HG03342 (cell line): ENCODE measurements around the gene TRIM67.
"Not testable (repeated sequence)": the region's sequence is repeated elsewhere in the genome, so short reads cannot be mapped to it uniquely, and the experiment has no call there.

ENCODE experiments used
- ATAC-seq: cut with Tn5 transposase; IDR thresholded peaks from one replicate; pipeline ENCODE4 v1.9.1; 2021; ENCODE audit warnings: mild to moderate bottlenecking, moderate library complexity; ENCODE audit not compliant: unreplicated experiment

TRIM67 gene

DNA sequence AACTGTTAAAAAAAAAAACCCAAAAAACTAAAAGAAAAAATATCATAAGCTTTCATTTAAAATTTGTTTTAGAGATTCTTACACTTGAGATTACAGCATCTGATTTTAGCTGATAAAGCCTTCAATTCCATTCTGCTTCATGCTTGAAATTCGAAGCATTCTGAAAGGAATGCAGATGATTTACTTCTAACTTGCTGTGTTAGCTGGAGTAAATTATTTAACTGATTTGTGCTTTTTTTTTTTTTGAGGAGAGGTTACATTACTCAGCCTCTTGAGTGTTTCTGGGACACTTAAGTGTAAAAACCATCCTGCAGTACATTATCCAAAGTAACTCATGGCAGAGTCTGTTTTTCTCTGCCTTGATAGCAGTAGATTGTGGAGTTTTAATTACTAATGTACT is 4.5 kb upstream of the TRIM67 start:
- ATAC-seq = no peak

DNA sequence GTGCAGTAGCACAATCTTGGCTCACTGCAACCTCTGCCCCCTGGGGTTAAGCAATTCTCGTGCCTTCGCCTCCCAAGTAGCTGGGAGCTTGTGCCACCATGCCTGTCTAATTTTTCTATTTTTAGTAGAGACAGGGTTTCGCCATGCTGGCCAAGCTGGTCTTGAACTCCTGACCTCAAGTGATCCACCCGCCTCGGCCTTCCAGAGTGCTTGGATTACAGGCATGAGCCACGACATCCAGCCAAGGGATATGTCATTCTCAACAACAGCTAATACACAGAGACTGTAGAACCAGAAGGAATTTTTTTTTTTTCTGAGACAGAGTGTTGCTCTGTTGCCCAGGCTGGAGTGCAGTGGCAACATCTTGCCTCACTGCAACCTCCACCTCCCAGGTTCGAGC is 3.7 kb upstream of the TRIM67 start:
- not testable (repeated sequence) for ATAC-seq

DNA sequence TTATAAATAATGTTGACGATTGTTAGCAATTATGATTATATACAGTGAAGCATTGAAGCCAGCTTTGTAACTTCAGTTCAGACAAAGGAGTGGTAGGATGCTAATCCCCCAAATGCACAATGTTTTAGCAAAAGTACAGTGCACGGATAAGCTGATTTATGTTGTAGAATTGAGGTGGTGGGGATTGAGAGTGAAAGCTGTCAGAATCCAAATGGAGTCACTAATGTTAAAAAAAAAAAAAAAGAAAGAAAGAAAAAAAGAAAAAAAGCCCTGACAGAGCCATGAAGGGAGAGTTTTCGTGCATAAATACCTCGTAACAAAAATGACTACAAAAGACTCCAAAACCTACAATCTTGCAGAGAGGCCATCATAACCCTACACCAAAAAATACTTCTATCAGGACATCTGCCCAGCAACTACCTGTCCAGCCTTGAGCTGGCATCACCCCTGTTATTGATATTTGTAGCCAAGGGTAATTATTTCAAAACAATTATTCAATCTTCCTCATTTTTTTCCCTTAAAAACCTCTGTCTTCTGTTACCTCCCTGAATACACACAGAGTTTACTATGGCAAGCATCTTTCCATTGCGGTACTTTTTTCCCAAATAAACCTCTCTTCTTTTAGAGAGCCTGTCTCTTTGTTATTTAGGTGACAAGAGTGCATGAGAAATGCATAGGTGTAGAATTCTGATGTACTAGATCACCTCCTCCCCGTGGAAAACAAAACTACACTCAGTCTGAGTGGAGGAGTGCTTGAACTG is 2.5 kb upstream of the TRIM67 start:
- ATAC-seq = no peak

DNA sequence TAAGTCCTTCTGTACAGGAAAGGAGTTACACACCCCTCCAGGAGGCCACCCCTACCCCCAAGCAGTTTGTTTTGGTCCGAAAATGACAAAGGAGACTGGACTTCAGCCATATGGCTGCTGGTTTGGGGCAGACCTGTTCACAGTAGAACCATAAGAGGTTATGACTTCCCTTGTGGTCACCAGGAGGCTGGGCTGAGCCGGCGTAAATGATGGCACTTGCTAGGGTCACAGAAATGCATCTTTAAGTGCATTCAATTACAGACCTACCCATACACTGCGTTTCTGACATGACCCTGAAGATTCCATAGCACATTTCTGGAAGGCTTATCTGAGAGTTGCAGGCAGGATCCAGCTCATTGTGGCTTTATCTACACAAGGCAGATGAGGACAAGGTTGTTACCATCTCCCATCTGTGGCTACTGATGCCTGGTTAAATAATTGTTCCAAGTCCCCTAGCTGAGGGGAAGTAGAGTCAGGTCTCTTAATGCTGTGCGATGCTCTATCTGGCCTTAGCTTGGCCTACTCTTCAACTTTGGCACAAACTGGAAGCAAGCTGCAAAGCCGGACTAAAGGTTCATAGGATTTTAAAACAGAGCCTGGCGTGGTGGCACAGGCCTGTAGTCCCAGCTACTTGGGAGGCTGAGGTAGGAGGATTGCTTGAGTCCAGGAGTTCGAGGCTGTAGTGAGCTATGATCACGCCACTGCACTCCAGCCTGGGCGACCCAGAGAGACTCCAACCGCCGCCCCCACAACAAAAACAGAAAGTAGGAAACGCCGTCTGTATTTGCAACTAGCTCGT is 1.7 kb upstream of the TRIM67 start:
- ATAC-seq = no peak

DNA sequence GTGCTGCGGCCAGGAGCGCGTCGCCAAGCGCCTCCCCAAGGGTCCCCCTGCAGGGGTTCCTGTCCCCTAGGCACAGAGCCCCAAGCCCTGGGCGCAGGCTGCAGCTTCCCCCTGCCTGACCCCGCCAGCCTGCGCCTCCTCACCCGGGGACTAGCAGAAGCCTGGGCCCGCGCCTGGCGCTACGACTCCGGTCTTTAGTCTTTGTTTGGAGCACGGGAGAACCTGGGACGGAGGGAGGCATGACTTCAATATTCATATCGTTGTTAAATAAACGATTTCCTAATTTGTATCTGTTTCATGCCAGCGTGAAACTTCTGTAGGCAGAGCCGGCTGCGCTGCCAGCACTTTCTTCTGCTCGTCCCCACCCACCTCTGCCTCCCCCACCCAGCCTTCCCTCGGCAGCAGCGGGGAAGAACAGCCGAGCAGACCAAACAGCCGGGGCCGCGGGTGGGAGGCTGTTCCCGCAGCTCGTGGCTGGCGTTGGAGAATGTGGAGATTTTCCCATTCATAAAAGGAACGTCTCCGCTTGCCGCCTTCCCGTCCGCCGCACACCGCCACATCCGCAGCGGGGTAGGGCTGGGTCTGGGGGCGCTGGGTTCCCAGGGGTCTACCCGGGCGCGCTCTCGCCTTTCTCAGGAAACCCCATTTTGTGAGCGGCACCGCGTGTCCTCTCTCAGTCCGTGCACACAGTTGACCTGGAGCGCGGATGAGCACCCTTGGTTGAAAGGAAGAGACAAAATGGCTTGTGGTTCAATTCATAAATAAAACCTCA is 777 bp upstream of the TRIM67 start:
- ATAC-seq = no peak

DNA sequence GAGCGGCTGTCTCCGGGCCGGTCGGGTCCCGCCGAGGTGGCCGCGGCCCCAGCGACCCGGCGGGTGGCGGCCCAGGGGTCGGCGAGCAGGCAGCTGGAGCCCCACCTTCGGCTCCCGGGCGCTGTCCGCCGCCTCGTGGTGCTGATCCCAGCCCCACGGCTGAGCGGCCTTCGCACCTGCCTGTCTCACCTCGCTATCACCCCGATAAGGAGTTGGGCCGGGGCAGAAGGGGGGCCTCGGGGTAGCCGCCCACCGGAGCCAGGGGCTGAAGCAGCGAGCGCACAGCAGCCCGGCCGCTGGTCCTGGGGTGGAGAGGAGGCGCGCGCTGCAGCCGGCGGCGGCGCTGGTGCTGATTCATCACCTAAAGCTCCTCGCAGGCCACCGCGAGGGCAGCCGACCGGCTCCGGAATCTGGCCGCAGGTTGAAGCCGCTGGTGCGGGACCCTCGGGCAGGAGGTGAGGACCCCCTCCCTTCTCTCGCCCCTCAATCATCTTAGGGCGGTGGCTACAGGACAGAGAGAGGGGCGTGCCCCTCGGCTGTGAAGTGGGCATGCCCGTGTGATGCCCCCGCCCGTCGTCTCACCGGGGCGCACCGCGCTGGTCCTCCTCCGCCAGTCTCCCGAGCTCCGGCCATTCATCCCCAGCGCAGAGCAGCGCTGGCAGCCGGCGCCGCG is 575 bp downstream of the TRIM67 start:
- ATAC-seq = no peak

DNA sequence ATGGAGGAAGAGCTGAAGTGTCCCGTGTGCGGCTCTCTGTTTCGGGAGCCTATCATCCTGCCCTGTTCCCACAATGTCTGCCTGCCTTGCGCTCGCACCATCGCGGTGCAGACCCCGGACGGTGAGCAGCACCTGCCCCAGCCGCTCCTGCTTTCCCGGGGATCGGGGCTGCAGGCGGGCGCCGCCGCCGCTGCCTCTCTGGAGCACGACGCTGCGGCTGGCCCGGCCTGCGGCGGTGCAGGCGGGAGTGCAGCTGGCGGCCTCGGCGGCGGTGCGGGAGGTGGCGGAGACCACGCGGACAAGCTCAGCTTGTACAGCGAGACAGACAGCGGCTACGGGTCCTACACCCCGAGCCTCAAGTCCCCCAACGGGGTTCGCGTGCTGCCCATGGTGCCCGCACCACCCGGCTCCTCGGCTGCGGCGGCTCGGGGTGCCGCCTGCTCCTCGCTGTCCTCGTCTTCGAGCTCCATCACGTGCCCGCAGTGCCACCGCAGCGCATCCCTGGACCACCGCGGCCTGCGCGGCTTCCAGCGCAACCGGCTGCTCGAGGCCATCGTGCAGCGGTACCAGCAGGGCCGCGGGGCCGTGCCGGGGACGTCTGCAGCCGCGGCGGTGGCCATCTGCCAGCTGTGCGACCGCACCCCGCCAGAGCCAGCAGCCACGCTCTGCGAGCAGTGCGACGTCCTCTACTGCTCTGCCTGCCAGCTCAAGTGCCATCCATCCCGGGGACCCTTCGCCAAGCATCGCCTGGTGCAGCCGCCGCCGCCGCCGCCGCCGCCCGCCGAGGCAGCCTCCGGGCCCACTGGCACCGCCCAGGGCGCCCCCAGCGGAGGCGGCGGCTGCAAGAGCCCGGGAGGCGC is 1.3 kb downstream of the TRIM67 start:
- ATAC-seq = no peak

DNA sequence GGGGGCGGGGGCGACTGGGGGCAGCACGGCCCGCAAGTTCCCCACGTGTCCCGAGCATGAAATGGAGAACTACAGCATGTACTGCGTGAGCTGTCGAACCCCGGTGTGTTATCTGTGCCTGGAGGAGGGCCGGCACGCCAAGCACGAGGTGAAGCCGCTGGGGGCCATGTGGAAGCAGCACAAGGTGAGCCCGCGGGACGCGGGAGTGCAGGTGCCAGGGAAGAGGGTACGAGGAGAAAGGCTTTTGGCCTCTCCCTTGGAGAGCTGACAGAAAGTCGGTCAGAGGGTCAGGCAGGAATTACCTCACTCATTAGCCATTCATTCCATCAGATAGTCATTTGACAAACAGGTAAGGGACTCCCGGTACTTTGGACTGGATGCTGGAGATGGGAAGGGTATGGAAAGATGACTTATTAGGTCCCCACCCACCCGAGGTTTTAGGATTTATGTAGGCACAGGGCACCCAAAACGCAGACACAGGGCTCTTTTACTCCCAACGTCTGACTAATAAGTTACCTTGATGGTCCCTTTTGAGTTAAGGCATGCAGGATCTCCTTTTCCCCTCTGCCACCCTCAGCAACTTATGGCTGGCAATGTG is 2.1 kb downstream of the TRIM67 start:
- no peak for ATAC-seq

DNA sequence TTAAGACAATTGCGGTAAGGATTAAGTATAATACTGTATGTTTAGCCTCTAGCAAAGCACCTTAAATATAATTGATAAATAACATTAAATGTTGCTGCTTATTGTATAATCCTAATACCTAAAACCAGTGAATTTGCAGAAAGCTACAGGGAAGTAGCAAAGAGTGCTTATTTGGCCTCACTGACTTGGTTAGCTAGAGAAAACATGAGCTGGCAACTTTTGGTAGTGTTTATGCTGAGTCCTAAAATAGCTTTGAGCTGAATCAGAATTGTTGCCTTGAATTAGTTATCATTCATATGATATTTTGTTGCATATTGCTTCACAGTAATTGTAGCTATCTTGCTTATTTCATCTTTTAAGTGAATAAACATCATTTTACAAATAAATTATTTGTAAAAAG is 3.5 kb downstream of the TRIM67 start:
- no peak for ATAC-seq

DNA sequence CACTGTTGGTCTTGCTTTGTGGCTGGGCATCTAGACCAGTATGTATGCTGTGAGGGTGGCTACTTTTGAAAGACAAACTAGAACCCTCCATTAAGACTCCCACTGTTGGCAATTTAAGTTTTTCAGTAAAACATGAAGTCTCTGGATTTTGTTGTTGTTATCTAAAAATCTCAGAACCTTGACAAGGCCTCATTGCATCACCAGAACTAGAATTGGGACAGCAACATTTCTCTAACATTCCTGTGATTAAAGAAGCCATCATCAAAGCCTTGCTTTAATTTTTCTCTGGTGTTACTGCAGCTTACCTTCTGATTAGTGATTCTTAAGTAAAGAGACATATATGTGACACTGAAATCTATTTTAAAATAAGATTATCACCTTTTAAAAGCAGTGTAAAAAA is 4.5 kb downstream of the TRIM67 start:
- ATAC-seq = no peak

DNA sequence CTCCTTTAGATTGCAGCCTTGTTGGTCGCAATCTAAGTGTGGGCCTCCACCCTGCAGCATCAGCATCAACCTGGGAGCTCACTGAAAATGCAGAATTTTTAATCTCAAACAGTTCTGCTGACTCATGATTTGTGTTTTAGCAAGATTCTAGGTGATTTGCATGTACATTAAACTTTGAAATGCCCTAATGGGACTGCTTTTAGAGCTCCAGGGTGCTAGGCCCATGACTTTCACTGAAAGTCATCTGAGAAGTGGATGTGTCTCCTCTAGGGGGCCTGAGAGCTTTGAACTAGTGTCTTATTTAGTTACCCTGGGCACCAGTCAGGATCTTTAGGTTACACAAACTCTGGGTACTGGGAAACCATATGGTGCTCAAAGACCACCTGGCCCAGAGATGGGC is 9.0 kb downstream of the TRIM67 start:
- no peak for ATAC-seq

DNA sequence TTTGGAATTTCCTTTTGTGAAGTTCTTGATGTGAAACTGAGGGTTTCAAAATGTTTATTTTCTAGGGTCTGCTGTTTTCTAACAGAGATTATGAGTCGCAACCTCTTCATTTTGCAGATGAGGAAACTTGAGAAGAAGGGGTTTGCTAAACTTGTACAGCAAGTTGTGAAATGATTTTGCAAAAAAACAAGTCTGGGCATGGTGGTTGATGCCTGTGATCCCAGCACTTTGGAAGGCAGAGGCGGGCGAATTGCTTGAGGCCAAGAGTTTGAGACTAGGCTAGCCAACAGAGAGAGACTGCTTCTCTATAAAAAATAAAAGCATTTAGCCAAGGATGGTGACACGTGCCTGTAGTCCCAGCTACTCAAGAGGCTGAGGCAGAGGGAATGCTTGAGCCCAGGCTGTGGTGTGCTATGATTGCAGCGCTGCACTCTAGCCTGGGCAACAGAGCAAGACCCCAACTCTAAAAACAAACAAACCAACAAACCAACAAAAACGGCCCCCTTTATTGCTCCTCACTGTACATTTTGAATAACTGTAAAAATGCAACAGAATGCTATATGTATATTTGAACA is 9.9 kb downstream of the TRIM67 start:
- ATAC-seq = no peak

DNA sequence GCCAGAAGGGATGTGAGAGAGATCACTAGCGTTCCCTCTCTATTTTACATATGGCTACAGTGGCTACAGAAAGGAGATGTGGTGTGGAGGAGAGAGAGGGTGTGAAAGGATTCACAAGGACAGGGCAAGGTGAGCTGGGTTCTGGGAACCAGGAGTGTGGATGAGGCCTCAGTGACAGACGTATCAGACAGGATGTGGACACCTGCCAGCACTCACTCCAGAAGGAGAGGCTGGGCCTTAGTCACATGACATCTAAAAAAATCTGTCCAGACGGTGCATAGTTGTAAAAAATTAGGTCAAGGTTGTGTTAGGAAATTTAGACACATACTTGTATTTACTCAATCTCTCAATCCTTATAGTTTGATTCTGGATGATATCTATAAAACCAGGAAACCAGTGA is 10.6 kb downstream of the TRIM67 start:
- no peak for ATAC-seq

DNA sequence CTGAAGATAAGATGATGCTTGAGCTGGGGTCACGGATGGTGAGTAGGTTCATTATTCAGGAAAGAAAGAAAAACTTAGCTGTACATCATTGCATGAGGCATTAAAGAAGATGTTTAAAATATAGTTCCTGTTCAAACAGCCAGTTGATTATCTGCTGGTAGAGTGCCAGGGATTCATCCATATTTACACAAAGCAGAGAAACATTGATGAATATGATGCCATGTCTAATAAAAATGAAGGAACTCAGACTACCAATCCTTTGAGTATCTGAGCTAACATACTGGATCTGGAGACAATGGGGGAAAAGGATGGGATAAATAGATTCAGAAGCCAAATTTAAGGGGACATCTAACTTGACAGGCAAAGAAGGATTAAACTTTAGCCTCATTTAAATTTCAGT is 14.6 kb downstream of the TRIM67 start:
- no peak for ATAC-seq

DNA sequence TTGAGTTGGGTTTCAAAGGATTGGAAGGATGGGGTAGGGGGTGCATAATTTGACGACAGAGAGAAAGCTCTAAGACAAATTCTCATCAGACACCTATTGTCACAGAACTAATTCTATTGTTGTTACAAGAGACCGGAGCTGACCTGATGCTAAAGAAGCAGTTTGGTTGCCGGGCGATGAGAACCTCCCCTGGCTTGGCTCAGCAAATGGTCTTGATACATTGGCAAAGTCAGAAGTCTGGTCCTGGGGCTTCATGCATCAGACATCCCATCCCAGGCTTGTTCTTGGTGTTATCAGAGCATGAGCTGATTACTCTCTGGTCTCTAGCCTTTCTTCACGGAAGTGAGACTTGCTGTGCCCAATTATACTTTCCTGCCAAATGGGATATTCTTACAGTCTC is 15.4 kb downstream of the TRIM67 start:
- ATAC-seq = no peak

DNA sequence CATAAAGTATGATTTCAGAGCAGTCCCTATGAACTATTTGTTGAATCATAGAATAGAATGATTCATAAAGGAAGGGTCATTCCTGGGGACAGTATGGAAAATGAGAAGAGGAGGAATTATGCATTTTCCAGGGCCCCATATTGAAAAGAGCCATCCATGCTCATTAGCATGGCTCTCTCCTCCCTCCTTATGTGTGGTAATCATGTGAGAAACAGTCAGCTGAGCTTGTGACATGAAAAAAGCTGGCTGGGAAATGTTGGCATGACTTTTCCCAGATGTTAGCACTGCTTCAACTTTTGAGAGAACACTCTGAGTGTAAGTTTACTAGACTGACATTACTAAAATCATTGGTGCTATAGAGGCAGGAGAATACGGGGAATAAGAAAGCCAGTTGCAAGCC is 16.1 kb downstream of the TRIM67 start:
- no peak for ATAC-seq

DNA sequence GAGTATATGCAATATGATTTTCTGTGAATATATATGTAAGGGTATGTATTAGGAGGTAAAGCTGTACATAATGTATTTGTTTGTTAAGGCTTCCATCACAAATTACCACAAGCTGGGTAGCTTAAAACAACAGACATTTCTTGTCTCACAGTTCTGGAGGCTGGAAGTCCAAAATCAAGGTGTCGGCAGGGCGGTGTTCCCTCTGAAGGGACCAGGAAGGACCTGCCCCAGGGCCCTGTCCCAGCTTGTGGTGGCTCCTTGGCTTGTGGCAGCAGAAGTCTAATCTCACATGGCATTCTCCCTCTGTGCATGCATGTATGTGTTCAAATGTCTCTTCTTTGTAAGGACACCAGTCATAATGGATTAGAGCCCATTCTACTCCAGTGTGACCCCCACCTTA is 17.1 kb downstream of the TRIM67 start:
- ATAC-seq = no peak

DNA sequence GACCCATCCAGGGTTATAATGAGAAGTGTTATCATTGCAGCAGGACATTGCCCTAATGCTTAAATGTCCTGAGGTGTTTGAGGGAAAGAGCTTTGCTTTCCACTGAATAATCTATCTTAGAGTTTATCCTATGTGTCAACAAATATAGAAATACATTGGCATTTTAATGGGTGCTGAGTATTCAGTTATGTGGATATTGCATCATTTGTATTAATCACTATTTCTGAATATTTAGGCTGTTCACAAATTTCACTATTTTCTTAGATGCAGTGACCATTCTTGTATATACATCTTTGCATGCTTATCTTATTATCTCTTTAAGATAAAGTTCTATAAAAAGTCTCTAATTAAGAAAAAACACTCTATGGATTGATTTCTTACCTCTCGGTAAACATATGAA is 18.2 kb downstream of the TRIM67 start:
- no peak for ATAC-seq

DNA sequence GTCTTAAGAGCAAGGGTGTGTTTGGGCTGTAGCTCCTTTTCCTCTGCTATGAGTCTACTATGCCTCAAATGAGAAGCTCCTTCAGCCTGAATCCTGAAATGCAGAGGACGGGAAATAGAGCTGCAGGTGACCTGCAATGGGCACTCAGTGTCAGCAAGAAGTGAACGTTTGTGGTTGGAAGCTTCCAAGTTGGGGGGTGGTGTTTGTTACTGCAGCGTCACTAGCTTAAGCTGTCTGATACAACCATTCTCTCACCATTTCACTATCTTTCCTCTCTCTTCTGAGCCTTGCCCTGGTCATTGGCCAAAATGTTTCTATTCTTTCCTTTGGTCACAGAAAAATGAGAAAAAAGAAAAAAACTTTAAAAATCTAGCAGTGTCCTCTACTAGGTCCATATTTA is 19.4 kb downstream of the TRIM67 start:
- ATAC-seq = no peak

DNA sequence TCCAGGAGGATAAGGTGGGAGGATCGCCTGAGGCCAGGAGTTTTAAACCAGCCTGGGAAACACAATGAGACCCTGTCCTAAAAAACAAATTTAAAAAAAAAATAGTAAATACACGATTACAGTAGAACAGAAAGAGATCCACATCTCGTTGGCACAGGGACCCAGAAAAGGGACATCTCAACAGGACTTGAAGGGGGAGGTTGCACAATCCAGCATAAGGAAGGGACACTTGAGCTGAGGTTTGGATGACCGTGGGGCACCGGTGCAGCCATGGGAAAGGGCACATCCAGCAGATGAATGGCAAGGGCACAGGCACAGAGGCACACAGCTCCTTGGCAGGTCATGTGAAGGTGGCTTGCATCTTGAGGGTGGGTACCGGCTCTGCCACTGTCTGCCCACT is 20.5 kb downstream of the TRIM67 start:
- no peak for ATAC-seq
